LNCAP (cell line): ENCODE data around the gene KRTAP5-9.

Source experiments
- CTCF ChIP-seq: fragments of 450-650 bp; IDR thresholded peaks from 2 replicates; pipeline ENCODE4 v1.5.1; 2017; ENCODE audit warnings: mild to moderate bottlenecking

KRTAP5-9 gene

GRCh38 chr11:71548120-71548519 is at the start of gene KRTAP5-9:
Gene KRTAP5-9 (plus strand): TSS chr11:71548420. CDS start chr11:71548658, 238 bp downstream.
- no peak for TF ChIP-seq CTCF

GRCh38 chr11:71499125-71499524 is 49.1 kb upstream of the KRTAP5-9 start:
- no peak for TF ChIP-seq CTCF

GRCh38 chr11:71499546-71499945 is 48.7 kb upstream of the KRTAP5-9 start:
- TF ChIP-seq CTCF, result no peak

- no peak for TF ChIP-seq CTCF
Observed at GRCh38 chr11:71500601-71501021, 47.6 kb upstream of the KRTAP5-9 start.

GRCh38 chr11:71501071-71501985 is 46.9 kb upstream of the KRTAP5-9 start:
- no peak for TF ChIP-seq CTCF

- TF ChIP-seq CTCF, result no peak
Observed at GRCh38 chr11:71502026-71502425, 46.2 kb upstream of the KRTAP5-9 start.

- TF ChIP-seq CTCF, result no peak
Observed at GRCh38 chr11:71502871-71503435, 45.3 kb upstream of the KRTAP5-9 start.
